NT2/D1 (cell line): ENCODE results near the gene CSNK2A1.

Experiments
- SUZ12 ChIP-seq: IDR thresholded peaks from 2 replicates; pipeline ENCODE4 v1.6.1; 2011; ENCODE audit not compliant: insufficient read length, insufficient read depth; ENCODE audit errors: extremely low read depth
- YY1 ChIP-seq: IDR thresholded peaks from 2 replicates; pipeline ENCODE4 v1.6.1; 2011; ENCODE audit not compliant: insufficient read length, insufficient read depth
- ZNF274 ChIP-seq: IDR thresholded peaks from 2 replicates; pipeline ENCODE4 v1.6.1; 2011; ENCODE audit warnings: mild to moderate bottlenecking, low read depth, low read length

- no peak for TF ChIP-seq SUZ12
- TF ChIP-seq YY1, result no peak
- no peak for TF ChIP-seq ZNF274
Observed at GRCh38 chr20:432677-433299, 110.8 kb downstream of the CSNK2A1 start.
